T1000 (cell line): ENCODE results near the gene RAB40B.
A peak's percentile ranks its signal among the peaks of the same experiment; 100 is the strongest.

Experiments used
- DNase-seq: peaks from one replicate; lab custom pipeline; 2025; ENCODE audit warnings: mixed read lengths; lab: John Stamatoyannopoulos, UW

Gene RAB40B

GRCh38 chr17:82649501-82650261 is 48.8 kb downstream of the RAB40B start:
- DNase-seq = no peak

- DNase-seq = peak; percentile 56
These were observed 49.7 kb downstream of the RAB40B start for GRCh38 chr17:82648742-82649331.

- DNase-seq = peak; percentile 98
These were observed 50.3 kb downstream of the RAB40B start, which contains the start of gene WDR45B for GRCh38 chr17:82648165-82648668. WDR45B (minus strand) TSS chr17:82648444; CDS start chr17:82648340, 104 bp downstream.

- DNase-seq = no peak
These were observed 50.8 kb downstream of the RAB40B start for GRCh38 chr17:82647593-82648164.

- DNase-seq = no peak
These were observed 53.0 kb downstream of the RAB40B start for GRCh38 chr17:82645516-82645915.

GRCh38 chr17:82644148-82644547 is 54.4 kb downstream of the RAB40B start:
- no peak for DNase-seq

- DNase-seq = no peak
These were observed 56.5 kb downstream of the RAB40B start for GRCh38 chr17:82642022-82642421.

GRCh38 chr17:82640036-82640435 is 58.5 kb downstream of the RAB40B start:
- DNase-seq = no peak

- DNase-seq = no peak
These were observed 58.9 kb downstream of the RAB40B start for GRCh38 chr17:82639628-82640027.

GRCh38 chr17:82638183-82638773 is 60.2 kb downstream of the RAB40B start:
- DNase-seq = no peak

GRCh38 chr17:82636626-82637598 is 61.6 kb downstream of the RAB40B start:
- no peak for DNase-seq

GRCh38 chr17:82633343-82633742 is 65.2 kb downstream of the RAB40B start:
- DNase-seq = no peak

GRCh38 chr17:82632451-82632850 is 66.0 kb downstream of the RAB40B start:
- no peak for DNase-seq

GRCh38 chr17:82631544-82631943 is 67.0 kb downstream of the RAB40B start:
- no peak for DNase-seq

GRCh38 chr17:82630212-82630611 is 68.3 kb downstream of the RAB40B start:
- DNase-seq = no peak

GRCh38 chr17:82629748-82630147 is 68.8 kb downstream of the RAB40B start:
- no peak for DNase-seq

GRCh38 chr17:82627405-82627804 is 71.1 kb downstream of the RAB40B start:
- no peak for DNase-seq

GRCh38 chr17:82623707-82624106 is 74.8 kb downstream of the RAB40B start:
- no peak for DNase-seq

- DNase-seq = no peak
These were observed 78.9 kb downstream of the RAB40B start for GRCh38 chr17:82619641-82620040.

GRCh38 chr17:82619211-82619610 is 79.3 kb downstream of the RAB40B start:
- DNase-seq = no peak

- no peak for DNase-seq
These were observed 82.3 kb downstream of the RAB40B start for GRCh38 chr17:82616021-82616711.
